A549 (cell line): ENCODE data around the gene ARID1B. TPM values are rescaled to one million over a fixed set of nuclear protein-coding genes. Genes with fewer than 3 reads are reported as not detected.
A peak's percentile ranks its signal among the peaks of the same experiment; 100 is the strongest.

Experiments used
- ATAC-seq, 2 experiments: fragments of 200-7000 bp in 1 of 2; fragments of >200 bp in 1 of 2; cut with Nextera tagmentation in 1 of 2; cut with Tn5 transposase in 1 of 2; 3 replicates each; pipeline versions ENCODE4 v1.8.0 to v1.9.1; 2018 to 2020; ENCODE audit warnings: mild to moderate bottlenecking in 1 of 2, moderate library complexity in 1 of 2
- CTCF ChIA-PET: fragments of 300-600 bp; sonication (Branson Sonifier 250); formaldehyde crosslinking; extraction: SDS; loops from one replicate; lab custom pipeline; 2021; ENCODE audit warnings: antibody characterized with exemption, inconsistent platforms; lab: Yijun Ruan, JAX
- POLR2A ChIA-PET: fragments of 350-600 bp; formaldehyde crosslinking; extraction: SDS; loops from one replicate; lab custom pipeline; 2021; ENCODE audit warnings: antibody characterized with exemption, inconsistent platforms; lab: Yijun Ruan, JAX
- DNase-seq, 2 experiments: peaks; one replicate each; pipeline versions ENCODE4 v3.0.0 to v3.0.0-alpha.2; 2011 to 2016; ENCODE audit warnings: low read depth in 1 of 2, low spot score in 1 of 2
- FAIRE-seq: peaks from 2 replicates; lab custom pipeline; 2011; peaks lifted over from hg19 to GRCh38; lab: Jason Lieb, UNC
- H3K27ac ChIP-seq, 2 experiments: fragments of >200 bp; sonication (Bioruptor Twin); formaldehyde crosslinking; 3 replicates each; pipeline ENCODE4 v1.5.1; 2016 to 2017
- H3K4me1 ChIP-seq: fragments of >200 bp; sonication (Bioruptor Twin); formaldehyde crosslinking; 3 replicates; pipeline ENCODE4 v1.6.1; 2016
- H3K4me2 ChIP-seq: fragments of >200 bp; sonication (Bioruptor Twin); formaldehyde crosslinking; 3 replicates; pipeline ENCODE4 v1.6.1; 2016
- H3K4me3 ChIP-seq: fragments of >200 bp; sonication (Bioruptor Twin); formaldehyde crosslinking; 3 replicates; pipeline ENCODE4 v1.5.1; 2016
- H3K9me3 ChIP-seq: fragments of >200 bp; sonication (Bioruptor Twin); formaldehyde crosslinking; 3 replicates; pipeline ENCODE4 v1.6.1; 2016
- CBX2 ChIP-seq: fragments of 200-600 bp; sonication (generic); IDR thresholded peaks from 2 replicates; pipeline ENCODE4 v1.6.1; 2016; ENCODE audit warnings: low read depth, mild to moderate bottlenecking, borderline replicate concordance
- CEBPB ChIP-seq, 2 experiments: fragments of >200 bp in 1 of 2; sonication (Bioruptor Twin) in 1 of 2; formaldehyde crosslinking in 1 of 2; IDR thresholded peaks; 2 replicates each; pipeline ENCODE4 v1.6.1; 2012 to 2016
- CTCF ChIP-seq: fragments of >200 bp; sonication (Bioruptor Twin); formaldehyde crosslinking; IDR thresholded peaks from 3 replicates; pipeline ENCODE4 v1.5.1; 2016
- EHF ChIP-seq: fragments of 250-450 bp; sonication (Bioruptor Pico); IDR thresholded peaks from 2 replicates; pipeline ENCODE4 v1.5.0; 2020; ENCODE audit warnings: mild to moderate bottlenecking
- ESRRA ChIP-seq: fragments of 150-350 bp; IDR thresholded peaks from 2 replicates; pipeline ENCODE4 v1.6.1; 2014; ENCODE audit warnings: mild to moderate bottlenecking, low read length, borderline replicate concordance
- FOSL2 ChIP-seq, 2 experiments: fragments of 450-650 bp in 1 of 2; fragments of >200 bp in 1 of 2; sonication (Bioruptor Twin) in 1 of 2; formaldehyde crosslinking; IDR thresholded peaks; 2 replicates each; pipeline versions ENCODE4 v1.5.0 to v1.6.1; 2016 to 2020; ENCODE audit warnings: mild to moderate bottlenecking in 1 of 2, moderate library complexity in 1 of 2
- GATA3 ChIP-seq: IDR thresholded peaks from 2 replicates; pipeline ENCODE4 v1.6.1; 2012; ENCODE audit warnings: borderline replicate concordance
- KDM5A ChIP-seq: fragments of 200-600 bp; sonication (generic); IDR thresholded peaks from 2 replicates; pipeline ENCODE4 v1.6.1; 2016; ENCODE audit warnings: antibody characterized with exemption, mild to moderate bottlenecking
- NFE2L2 ChIP-seq: fragments of 150-350 bp; conservative IDR thresholded peaks from 2 replicates; pipeline ENCODE4 v1.6.1; 2014; ENCODE audit warnings: low read length
- PBX3 ChIP-seq: IDR thresholded peaks from 2 replicates; pipeline ENCODE4 v1.6.1; 2012
- RAD21 ChIP-seq, 2 experiments: fragments of >200 bp in 1 of 2; sonication (Bioruptor Twin) in 1 of 2; formaldehyde crosslinking in 1 of 2; IDR thresholded peaks in 1 of 2; conservative IDR thresholded peaks in 1 of 2; 2 replicates in 1 of 2; 3 replicates in 1 of 2; pipeline ENCODE4 v1.6.1; 2012 to 2018; ENCODE audit warnings: inconsistent platforms in 1 of 2
- RFX5 ChIP-seq: fragments of 450-650 bp; IDR thresholded peaks from 2 replicates; pipeline ENCODE4 v1.7.1; 2014; ENCODE audit warnings: antibody characterized with exemption, mild to moderate bottlenecking, moderate library complexity
- ZNF302 ChIP-seq: fragments of 250-450 bp; sonication (Bioruptor Pico); IDR thresholded peaks from 2 replicates; pipeline ENCODE4 v1.9.0; 2021; ENCODE audit warnings: inconsistent platforms, mild to moderate bottlenecking, moderate library complexity
- WGBS: methylation state at CpG from one replicate; pipeline ENCODE4 v1.1.6; 2017; ENCODE audit errors: missing lambda C conversion rate; 5-methylcytosine and 5-hydroxymethylcytosine counted together
- polyA plus RNA-seq, 4 experiments: library from polyadenylated mRNA; depleted of rRNA in 3 of 4; stranded (reverse); fragments of >200 nt; fragmentation: RNase III in 1 of 4; extraction: RNeasy Plus Mini Kit Qiagen cat#74134 plus additional on column Dnase treatment in 1 of 4; gene quantifications; 2 replicates in 3 of 4; 3 replicates in 1 of 4; pipeline ENCODE4 v1.2.3, GENCODE V29; 2011 to 2017

ARID1B gene
- polyA plus RNA-seq, 2 of the 4 experiments (the other 2 are of a cell fraction): 13.5 to 16.3 TPM

DNA sequence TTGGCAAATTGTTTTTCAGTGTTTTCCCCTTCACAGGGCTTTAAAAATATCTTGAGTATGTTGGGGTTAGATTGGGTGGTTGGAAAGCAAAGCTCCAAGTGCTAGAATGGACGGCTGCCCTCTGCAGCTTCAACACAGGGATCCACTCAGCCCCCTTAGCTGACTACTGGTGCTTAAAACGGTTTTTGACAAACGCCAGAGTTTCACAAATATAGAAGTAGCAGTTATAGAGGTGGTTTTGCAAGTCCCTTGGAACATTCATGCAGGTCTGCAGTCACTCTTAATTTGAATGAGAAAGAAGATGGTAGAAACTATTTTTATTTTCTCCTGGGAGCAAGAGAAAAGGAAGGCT is 175.9 kb downstream of the ARID1B start:
- ChIA-PET CTCF (interaction anchor here (1.1 to 2.4 kb wide), 2 partner anchors 20 to 68 kb away, joined by 3 to 8 read pairs; no protein-coding TSS in a partner anchor), POLR2A (interaction anchor here (0.6 to 0.9 kb wide), 2 partner anchors 69 to 390 kb away, joined by 3 to 5 read pairs; no protein-coding TSS in a partner anchor)
- peak; percentile 26 to 36; a peak in 4 of 6 replicates for ATAC-seq
- H3K4me2 ChIP-seq: peak overlapping the region; percentile 98
- TF ChIP-seq GATA3: no peak
- DNase-seq: no peak
- peak overlapping the region; percentile 74 to 81 for H3K27ac ChIP-seq
- peak overlapping the region; percentile 40 for H3K4me3 ChIP-seq
- 34% methylated on average over 3 of the region's 3 CpGs for WGBS
- peaks cover 71% of the 10 kb centered on the region for H3K4me1 ChIP-seq
- no peak for FAIRE-seq
- no peaks in the 10 kb centered on the region for H3K9me3 ChIP-seq

DNA sequence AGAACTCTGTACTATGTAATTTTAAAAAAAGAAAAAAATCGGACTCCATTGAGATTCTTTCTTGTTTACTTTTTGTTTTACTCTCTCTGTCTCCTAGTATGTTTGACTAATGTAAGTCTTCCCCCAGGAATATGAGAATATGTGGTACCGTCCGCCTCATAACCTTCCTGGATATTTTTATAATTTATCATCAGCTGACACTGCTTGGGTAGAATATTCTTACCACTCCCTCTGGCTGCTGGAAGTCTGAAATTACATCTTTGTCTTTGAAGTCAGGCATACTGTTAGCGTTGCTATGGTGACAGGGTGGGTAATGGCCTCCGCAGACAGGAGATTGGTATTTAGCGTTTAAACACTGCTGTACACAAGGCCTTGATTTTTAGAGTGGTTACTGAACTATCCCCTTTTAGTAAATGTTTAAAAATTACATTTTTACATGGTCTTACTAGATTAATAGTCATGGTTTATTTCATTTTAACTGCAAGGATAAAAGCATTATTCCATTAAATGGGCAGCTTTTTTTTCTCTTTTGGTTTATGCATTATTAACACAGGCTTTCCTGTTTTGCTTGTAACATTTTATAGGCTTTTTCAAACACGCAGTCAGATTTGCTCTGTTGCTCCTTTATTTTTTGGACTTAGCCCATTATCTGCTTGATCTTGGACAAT is 176.4 kb downstream of the ARID1B start:
- 0 out of 3 replicates have a peak, but pooled peaks have one; percentile 20 for TF ChIP-seq CTCF
- TF ChIP-seq RAD21 (conservative IDR thresholded peaks at IDR 0.05 in 1 of 2, IDR thresholded peaks at IDR 0.05 in 1 of 2): peak; percentile 19 to 32; a peak in 1 of 5 replicates
- no peak for TF ChIP-seq CEBPB (IDR thresholded peaks at IDR 0.05)
- no peak for TF ChIP-seq FOSL2 (IDR thresholded peaks at IDR 0.05)
- peak; percentile 48; the same call in 1 of the 2 replicates for TF ChIP-seq FOSL2 (CRISPR knock-in tag; IDR thresholded peaks at IDR 0.05)

GRCh38 chr6:156954191-156954590 is 177.0 kb downstream of the ARID1B start:
- no peak overlapping the region for H3K4me3 ChIP-seq
- H3K4me2 ChIP-seq: peak overlapping the region; percentile 98
- H3K4me1 ChIP-seq: peaks cover 62% of the 10 kb centered on the region
- WGBS: 69% methylated on average over 2 of the region's 2 CpGs
- ATAC-seq (no peak), FAIRE-seq (no peak), DNase-seq (no peak)
- no peaks in the 10 kb centered on the region for H3K9me3 ChIP-seq
- ChIA-PET POLR2A (no interaction called here), CTCF (interaction anchor here (1.1 to 2.4 kb wide), 2 partner anchors 67 to 92 kb away, joined by 3 to 8 read pairs; no protein-coding TSS in a partner anchor)
- TF ChIP-seq ZNF302: no peak
- no peak for TF ChIP-seq PBX3
- TF ChIP-seq EHF: no peak
- TF ChIP-seq CBX2: no peak
- no peak for TF ChIP-seq ESRRA
- no peak for TF ChIP-seq NFE2L2
- peak overlapping the region; percentile 74 to 81 for H3K27ac ChIP-seq

More for the DNA sequence above, 176.4 kb downstream of the ARID1B start:
- Histone ChIP-seq H3K4me1 (peaks cover 68% of the 10 kb centered on the region), H3K4me2 (peak overlapping the region; percentile 98), H3K9me3 (no peaks in the 10 kb centered on the region), H3K27ac (peak overlapping the region; percentile 74 to 81), H3K4me3 (peak overlapping the region; percentile 40)
- FAIRE-seq (no peak), ATAC-seq (peak; percentile 91 to 93), DNase-seq (peak; percentile 80 to 91)
- POLR2A ChIA-PET: interaction anchor here (0.9 kb wide), 1 partner anchor 68 kb away, joined by 3 read pairs; no protein-coding TSS in a partner anchor
- WGBS: 6% methylated on average over 7 of the region's 7 CpGs
- CTCF ChIA-PET: interaction anchor here (1.1 to 2.4 kb wide), 3 partner anchors 21 to 92 kb away, joined by 3 to 8 read pairs (median 3); no protein-coding TSS in a partner anchor

DNA sequence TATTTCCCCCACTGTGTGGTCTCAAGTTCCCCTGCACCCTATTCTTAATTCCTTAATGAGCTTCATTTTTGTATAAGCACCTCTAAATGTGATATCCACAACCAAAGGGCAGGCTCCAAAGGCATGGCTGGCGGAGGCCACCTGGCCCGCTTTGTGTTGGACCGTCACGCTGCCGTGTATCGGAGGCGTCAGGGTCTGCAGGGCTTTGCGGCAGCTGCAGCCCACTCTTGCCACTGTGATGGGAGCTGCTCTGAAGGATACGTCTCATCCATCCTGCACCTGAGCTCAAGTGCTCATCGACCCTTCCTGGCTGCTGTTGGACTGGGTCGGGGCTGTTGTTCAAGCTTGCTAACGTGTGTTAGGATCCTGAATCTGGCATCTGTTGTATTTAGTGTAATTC is 177.6 kb downstream of the ARID1B start:
- POLR2A ChIA-PET: no interaction called here

More for the DNA sequence above, 177.6 kb downstream of the ARID1B start:
- ATAC-seq (no peak), FAIRE-seq (no peak), DNase-seq (no peak)
- Histone ChIP-seq H3K4me2 (no peak overlapping the region), H3K9me3 (no peaks in the 10 kb centered on the region), H3K4me3 (no peak overlapping the region), H3K27ac (peak overlapping the region in 1 of 2 experiments; percentile 48; a peak in 3 of 6 replicates), H3K4me1 (peaks cover 56% of the 10 kb centered on the region)
- no peak for TF ChIP-seq GATA3
- no peak for TF ChIP-seq KDM5A
- TF ChIP-seq RFX5: no peak
- CTCF ChIA-PET: interaction anchor here (0.5 to 2.4 kb wide), 4 partner anchors 15 to 91 kb away, joined by 3 to 8 read pairs (median 3); no protein-coding TSS in a partner anchor
- 92% methylated on average over 8 of the region's 12 CpGs for WGBS
